WTC11 (cell line): ENCODE results near the gene MAP7D2. TPM values are rescaled to one million over a fixed set of nuclear protein-coding genes. Genes with fewer than 3 reads are reported as not detected.

ENCODE experiments used
- ATF1 ChIP-seq: sonication (generic); formaldehyde crosslinking; IDR thresholded peaks from 2 replicates; pipeline ENCODE4 v1.8.1; 2023; ENCODE audit warnings: mild to moderate bottlenecking, moderate library complexity, missing genetic modification reagents
- CBFB ChIP-seq: sonication (generic); formaldehyde crosslinking; IDR thresholded peaks from 2 replicates; pipeline ENCODE4 v1.8.1; 2022; ENCODE audit warnings: mild to moderate bottlenecking, low read depth, missing genetic modification reagents
- E2F5 ChIP-seq: sonication (generic); formaldehyde crosslinking; IDR thresholded peaks from 2 replicates; pipeline ENCODE4 v1.8.1; 2022; ENCODE audit warnings: mild to moderate bottlenecking, moderate library complexity, missing genetic modification reagents
- HMGA2 ChIP-seq: fragments of 250-450 bp; sonication (Bioruptor Pico); IDR thresholded peaks from 2 replicates; pipeline ENCODE4 v1.4.0; 2021; ENCODE audit warnings: mild to moderate bottlenecking, moderate library complexity
- NFE2L1 ChIP-seq: sonication (generic); formaldehyde crosslinking; IDR thresholded peaks from 2 replicates; pipeline ENCODE4 v1.8.1; 2023; ENCODE audit warnings: missing genetic modification reagents
- SMAD3 ChIP-seq: sonication (generic); formaldehyde crosslinking; IDR thresholded peaks from 2 replicates; pipeline ENCODE4 v1.8.0; 2022; ENCODE audit warnings: missing genetic modification reagents, mild to moderate bottlenecking, borderline replicate concordance
- SMAD4 ChIP-seq: sonication (generic); formaldehyde crosslinking; IDR thresholded peaks from 2 replicates; pipeline ENCODE4 v1.8.0; 2022; ENCODE audit warnings: mild to moderate bottlenecking, missing genetic modification reagents
- SP1 ChIP-seq: sonication (generic); formaldehyde crosslinking; conservative IDR thresholded peaks from 2 replicates; pipeline ENCODE4 v1.8.1; 2022; ENCODE audit warnings: missing genetic modification reagents
- TEAD1 ChIP-seq: sonication (generic); formaldehyde crosslinking; IDR thresholded peaks from 2 replicates; pipeline ENCODE4 v1.8.0; 2022; ENCODE audit warnings: mild to moderate bottlenecking, missing genetic modification reagents
- ZNF512 ChIP-seq: sonication (generic); formaldehyde crosslinking; IDR thresholded peaks from 2 replicates; pipeline ENCODE4 v1.8.1; 2022; ENCODE audit warnings: missing genetic modification reagents, borderline replicate concordance
- microRNA-seq: library from miRNA; unstranded; fragments of <30 nt; microRNA quantifications from one replicate; pipeline ENCODE4 v1.2.0, GENCODE V29; 2022; ENCODE audit warnings: borderline number of aligned reads
- total RNA-seq: library from RNA; stranded (reverse); gene quantifications from 3 replicates; pipeline ENCODE4 v1.2.3, GENCODE V29; 2021

MAP7D2 gene
- total RNA-seq, 1 experiment from 2014 or later, result 0.57 TPM

- TF ChIP-seq SMAD3 (CRISPR knock-in tag), result no peak
- no peak for TF ChIP-seq SMAD4 (CRISPR knock-in tag)
- TF ChIP-seq E2F5 (CRISPR knock-in tag), result no peak
- TF ChIP-seq ZNF512 (CRISPR knock-in tag), result no peak
- TF ChIP-seq ATF1 (CRISPR knock-in tag), result no peak
- no peak for TF ChIP-seq CBFB (CRISPR knock-in tag)
- no peak for TF ChIP-seq NFE2L1 (CRISPR knock-in tag)
- no peak for TF ChIP-seq SP1 (CRISPR knock-in tag)
- no peak for TF ChIP-seq TEAD1 (CRISPR knock-in tag)
- no peak for TF ChIP-seq HMGA2 (CRISPR knock-in tag)
These were observed 159.8 kb downstream of the MAP7D2 start (continued) for GRCh38 chrX:19956923-19957322.

Small RNAs within 50 kb of the gene (microRNA-seq; reads per million reads assigned to microRNA genes)
- not detected for gene MIR23C

Other genes with a start within 250 kb of the MAP7D2 start
- 15.9 to 18.6 TPM (median 18.3 TPM) in 3 replicates for gene SH3KBP1, start 229.3 kb downstream of the MAP7D2 start, total RNA-seq
- gene BCLAF3, start 125.8 kb downstream of the MAP7D2 start, total RNA-seq, result 8.1 to 10.9 TPM (median 10.2 TPM) in 3 replicates
- gene EIF1AX, start 24.9 kb upstream of the MAP7D2 start, total RNA-seq, result 128 to 159 TPM (median 131 TPM) in 3 replicates
- 13.7 to 14.6 TPM (median 13.9 TPM) in 3 replicates for gene RPS6KA3, start 150.0 kb upstream of the MAP7D2 start, total RNA-seq